Skin epidermis (tissue), 12 donors: ENCODE results near the gene SULT4A1.

Source experiments
- H3K27ac ChIP-seq, 21 experiments: fragments of 200-600 bp; sonication (generic) in 11 of 21; one replicate each; pipeline ENCODE4 v1.5.0; 2020; ENCODE audit warnings: mild to moderate bottlenecking in 3 of 21, inconsistent platforms in 2 of 21, moderate library complexity in 2 of 21
- H3K4me3 ChIP-seq, 7 experiments: fragments of 200-600 bp; sonication (generic) in 2 of 7; one replicate each; pipeline ENCODE4 v1.5.0; 2020; ENCODE audit warnings: inconsistent platforms in 2 of 7, mild to moderate bottlenecking in 2 of 7, moderate library complexity in 1 of 7

The SULT4A1 gene

GRCh38 chr22:43848366-43849171, 13.7 kb downstream of the SULT4A1 start:
- Histone ChIP-seq H3K4me3 (no peak overlapping the region), H3K27ac (no peak overlapping the region)

DNA sequence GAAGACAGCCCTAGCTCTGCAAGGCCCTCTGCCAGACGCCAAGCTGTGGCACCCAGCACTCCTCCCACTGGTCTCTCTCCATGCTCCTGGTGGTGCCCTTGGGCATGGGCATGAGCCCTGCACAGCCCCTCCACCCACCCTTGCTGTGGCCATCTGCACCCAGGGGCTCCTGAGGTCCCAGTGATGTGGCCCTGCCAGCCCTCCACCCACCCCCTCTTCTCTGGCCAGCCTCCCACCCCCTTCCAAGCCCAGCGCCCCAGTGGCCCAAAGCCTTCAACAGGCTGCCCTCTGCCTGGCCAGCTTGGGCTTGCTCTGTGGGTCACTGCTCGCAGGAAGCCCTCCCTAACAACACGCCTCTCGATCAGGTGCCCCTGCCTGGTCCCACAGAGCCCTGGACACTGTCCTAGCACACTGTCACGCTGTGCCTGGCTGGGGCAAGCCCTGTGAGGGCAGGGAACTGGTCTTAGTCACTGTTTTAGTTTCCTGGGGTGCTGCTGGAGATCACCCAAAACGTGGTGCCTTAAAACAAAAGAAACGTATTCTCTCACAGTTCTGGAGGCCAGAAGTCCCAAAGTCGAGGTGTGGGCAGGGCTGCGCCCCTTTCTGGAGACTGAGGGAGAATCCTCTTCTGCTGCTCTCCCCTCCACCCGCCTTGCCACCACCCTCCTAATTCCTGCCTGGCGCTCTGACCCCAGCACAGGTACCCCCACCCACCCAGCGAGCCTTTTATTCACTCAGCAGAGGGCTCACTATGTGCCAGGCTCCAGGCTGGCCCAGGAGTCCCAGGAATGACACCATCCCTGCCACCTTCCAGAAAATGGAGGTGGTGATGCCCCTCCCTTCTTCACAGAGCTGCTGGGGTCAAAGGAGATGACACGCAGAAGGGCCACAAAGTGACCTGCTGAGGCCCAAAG, 14.7 kb downstream of the SULT4A1 start:
- H3K27ac ChIP-seq: no peak overlapping the region
- H3K4me3 ChIP-seq: no peak overlapping the region

DNA sequence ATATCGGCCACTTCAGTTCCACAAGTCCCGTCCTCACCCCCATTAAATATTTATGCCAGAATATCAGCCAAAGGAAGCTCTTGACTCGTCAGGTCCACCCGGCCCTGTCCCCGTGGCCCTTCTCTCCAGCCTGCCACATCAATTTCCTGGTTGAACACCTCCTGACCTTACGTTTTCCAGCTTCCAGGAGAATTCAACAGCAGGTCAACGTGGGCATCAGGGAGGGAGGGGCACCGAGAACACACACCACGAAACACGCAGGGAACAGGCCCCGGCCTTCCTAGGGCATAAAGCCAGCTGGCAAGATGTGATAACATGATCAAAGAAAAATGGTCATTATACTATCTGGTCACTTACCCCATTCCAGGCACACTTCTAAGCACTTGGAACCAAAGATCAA, 15.3 kb downstream of the SULT4A1 start:
- Histone ChIP-seq H3K4me3 (no peak overlapping the region), H3K27ac (no peak overlapping the region)

- no peak overlapping the region for H3K4me3 ChIP-seq
- no peak overlapping the region for H3K27ac ChIP-seq
These were observed 16.3 kb downstream of the SULT4A1 start for GRCh38 chr22:43845981-43846380.

DNA sequence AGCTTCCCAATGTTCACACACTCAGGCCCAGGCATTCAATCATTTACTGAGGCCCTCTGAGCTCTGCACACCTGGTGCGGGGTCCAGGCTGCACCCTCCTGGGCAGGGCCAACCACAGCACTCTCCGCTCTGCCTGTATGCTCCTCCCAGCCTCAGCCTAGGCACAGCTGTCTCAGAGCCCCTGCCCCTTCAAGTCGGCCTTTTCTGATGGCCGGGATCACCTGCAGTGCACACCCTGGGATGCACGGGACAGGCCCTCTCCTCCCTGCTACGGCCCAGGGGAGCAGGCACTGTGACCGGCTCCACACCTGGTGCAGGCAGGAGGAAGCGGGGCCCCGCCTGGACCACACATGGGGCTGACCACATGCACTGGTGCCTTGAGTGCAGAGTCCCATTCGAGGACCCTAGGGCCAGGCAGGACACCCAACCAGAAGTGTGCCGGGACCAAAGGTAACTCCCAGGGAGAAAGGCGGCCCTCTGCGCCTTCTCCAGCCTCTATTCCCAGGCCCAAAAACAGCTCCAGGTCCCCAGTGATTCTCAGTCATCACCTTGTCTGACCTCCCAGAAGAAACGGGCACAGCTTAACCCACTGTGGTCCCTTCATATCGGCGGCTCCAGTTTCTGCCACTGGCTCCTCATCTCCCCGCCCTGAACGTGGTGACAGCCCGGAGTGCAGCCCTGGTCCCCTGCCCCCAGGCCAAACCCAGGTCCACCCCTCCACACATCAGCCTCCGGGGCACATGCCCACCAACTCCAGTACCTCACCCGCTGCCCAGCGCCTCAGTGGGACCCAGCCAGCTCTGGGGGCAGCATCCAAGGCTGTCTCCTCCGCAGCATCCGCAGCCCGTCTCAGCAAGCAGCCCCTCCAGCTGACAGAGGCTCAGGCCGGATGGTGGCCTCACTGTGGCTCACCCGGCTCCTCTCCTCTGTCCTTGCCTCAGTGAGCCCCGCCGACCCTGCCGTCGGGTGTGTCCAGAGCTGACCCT, 17.5 kb downstream of the SULT4A1 start:
- H3K27ac ChIP-seq: no peak overlapping the region
- no peak overlapping the region for H3K4me3 ChIP-seq

DNA sequence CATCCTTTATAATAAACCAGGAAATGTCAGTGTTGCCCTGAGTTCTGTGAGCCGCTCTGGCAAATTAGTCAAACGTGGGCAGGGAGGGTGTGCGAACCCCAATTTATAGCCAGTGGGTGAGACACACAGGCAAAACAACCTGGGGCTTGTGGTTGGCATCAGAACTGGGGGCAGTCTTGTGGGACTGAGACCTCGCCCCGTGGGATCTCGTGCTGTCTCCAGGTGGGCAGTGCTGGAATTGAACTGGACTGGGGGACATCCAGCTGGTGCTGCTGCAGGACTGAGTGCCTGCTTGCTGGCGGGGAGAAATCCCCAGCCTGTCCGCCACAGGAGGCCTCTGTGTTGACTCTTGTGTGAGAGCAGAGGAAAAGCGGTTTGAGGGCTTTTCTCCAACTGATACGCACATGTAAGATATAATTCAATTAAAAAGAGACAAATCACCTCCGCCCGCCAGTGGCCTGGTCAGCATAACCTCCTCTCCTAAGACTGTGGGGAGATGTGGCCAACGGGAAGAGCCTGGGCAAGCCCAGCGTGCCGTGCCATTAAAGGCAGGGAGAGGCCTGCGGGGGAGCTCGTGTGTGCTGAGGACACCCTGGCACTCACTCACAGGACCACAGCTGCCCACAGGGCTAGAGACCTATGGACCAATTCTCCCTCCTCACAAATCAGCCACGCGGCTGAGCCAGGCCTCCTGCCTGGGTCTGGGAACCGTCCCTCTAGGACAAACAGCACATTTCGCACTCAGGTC, 18.4 kb downstream of the SULT4A1 start:
- no peak overlapping the region for H3K4me3 ChIP-seq
- no peak overlapping the region for H3K27ac ChIP-seq

DNA sequence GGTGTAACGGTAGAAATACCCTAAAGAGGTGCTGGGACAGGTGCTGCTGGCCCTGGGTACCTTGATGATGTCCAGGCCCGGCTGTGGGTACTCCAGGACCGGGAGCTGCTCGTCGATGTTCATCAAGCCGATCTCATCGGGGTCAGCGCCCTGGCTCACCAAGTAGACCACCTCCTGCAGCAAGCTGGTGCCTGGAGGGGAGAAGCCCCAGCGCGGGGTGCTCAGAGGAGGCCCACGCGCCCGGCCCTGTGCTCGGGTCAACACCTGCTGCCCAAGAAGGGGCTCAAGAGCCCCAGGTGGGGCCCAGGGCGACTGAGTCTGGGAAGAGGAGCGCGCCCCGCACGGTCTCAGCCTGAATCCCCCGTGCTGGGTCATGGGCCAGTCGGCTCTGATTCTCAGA, 20.6 kb downstream of the SULT4A1 start:
- Histone ChIP-seq H3K4me3 (no peak overlapping the region), H3K27ac (no peak overlapping the region)

DNA sequence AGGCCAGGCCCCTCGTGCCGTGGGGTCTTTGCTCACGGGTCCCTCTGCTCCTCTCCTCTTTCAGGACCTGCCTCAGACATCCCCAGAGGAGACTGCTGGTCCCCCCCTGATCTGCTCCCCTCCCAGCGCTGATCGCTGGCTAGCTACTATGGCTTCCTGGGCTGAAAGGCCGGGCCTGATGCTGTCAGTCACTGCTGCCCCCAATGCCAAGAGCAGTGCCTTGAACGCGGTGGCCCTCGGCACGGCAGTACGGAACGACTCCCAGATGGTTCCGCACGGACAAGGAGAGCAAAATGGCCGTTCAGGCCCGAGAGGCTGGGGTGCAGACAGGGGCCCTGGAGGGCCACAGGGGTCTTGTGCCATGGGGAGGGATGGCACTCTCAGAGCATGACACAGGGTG, 21.5 kb downstream of the SULT4A1 start:
- no peak overlapping the region for H3K27ac ChIP-seq
- H3K4me3 ChIP-seq: no peak overlapping the region

- H3K4me3 ChIP-seq: no peak overlapping the region
These were observed 21.9 kb downstream of the SULT4A1 start for GRCh38 chr22:43840431-43840830.

DNA sequence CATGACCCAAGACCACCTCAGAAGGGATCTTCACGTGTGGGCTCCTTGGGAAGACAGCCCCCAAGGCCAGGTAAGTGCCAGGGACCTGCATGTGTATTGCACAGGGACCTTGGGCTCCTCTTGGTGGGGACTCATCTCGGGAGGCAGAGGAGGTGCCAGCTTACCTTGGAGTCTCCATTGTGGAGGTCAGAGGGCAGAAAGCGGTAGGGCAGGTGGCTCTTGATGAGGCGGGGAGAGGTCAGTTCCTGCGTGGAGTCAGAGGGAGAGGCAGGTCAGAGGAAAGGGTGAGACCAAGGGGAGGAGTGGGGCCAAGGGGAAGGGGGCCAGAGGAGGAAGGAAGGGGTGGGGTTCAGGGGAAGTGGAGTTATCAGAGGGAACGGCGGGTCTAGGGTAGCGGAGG, 22.5 kb downstream of the SULT4A1 start:
- Histone ChIP-seq H3K4me3 (no peak overlapping the region), H3K27ac (no peak overlapping the region)

More at GRCh38 chr22:43840431-43840830, 21.9 kb downstream of the SULT4A1 start:
- H3K27ac ChIP-seq: no peak overlapping the region

GRCh38 chr22:43838571-43839307, 23.6 kb downstream of the SULT4A1 start:
- H3K27ac ChIP-seq: no peak overlapping the region

DNA sequence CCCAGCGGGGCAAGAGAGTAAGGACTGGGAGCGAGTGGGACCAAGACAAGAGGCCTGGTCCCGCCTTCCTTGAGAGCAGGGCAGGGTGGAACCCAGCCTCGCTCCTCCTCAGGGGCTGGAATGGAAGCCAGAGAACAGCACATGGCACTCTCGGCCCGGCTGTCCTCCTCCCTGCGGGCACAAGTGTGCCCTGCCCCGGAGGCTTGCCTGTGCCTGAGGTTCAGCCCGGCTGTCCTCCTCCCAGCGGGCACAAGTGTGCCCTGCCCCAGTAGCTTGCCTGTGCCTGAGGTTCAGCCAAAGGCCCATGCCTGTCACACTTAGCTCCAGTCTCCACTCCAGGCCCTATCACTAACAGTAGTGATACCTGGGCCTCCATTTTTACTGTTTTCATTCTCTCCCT, 24.2 kb downstream of the SULT4A1 start:
- Histone ChIP-seq H3K4me3 (no peak overlapping the region), H3K27ac (no peak overlapping the region)

More at GRCh38 chr22:43838571-43839307, 23.6 kb downstream of the SULT4A1 start:
- no peak overlapping the region for H3K4me3 ChIP-seq

- H3K4me3 ChIP-seq: no peak overlapping the region
- no peak overlapping the region for H3K27ac ChIP-seq
These were observed 24.6 kb downstream of the SULT4A1 start for GRCh38 chr22:43837666-43838065.

DNA sequence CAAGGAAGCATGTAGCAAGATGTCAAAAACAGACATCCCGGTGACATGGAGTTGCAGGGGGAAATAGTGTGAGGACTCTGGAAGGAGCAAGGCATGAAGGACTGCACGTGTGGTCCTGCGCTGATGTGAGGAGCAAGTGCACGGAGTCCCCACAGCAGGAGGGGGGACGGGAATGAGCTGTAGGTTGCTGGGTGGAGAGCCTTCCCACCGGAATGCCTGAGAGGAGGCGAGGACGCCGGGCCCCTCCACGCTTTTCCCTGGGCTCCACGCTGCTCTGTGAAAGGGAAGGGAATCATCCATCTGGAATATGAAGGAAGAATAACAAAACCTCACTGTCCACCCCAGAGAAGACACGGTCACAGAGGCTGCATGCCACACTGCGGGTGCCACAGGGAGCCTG, 26.6 kb downstream of the SULT4A1 start:
- Histone ChIP-seq H3K27ac (no peak overlapping the region), H3K4me3 (no peak overlapping the region)

- Histone ChIP-seq H3K27ac (no peak overlapping the region), H3K4me3 (no peak overlapping the region)
These were observed 27.1 kb downstream of the SULT4A1 start for GRCh38 chr22:43835166-43835565.

DNA sequence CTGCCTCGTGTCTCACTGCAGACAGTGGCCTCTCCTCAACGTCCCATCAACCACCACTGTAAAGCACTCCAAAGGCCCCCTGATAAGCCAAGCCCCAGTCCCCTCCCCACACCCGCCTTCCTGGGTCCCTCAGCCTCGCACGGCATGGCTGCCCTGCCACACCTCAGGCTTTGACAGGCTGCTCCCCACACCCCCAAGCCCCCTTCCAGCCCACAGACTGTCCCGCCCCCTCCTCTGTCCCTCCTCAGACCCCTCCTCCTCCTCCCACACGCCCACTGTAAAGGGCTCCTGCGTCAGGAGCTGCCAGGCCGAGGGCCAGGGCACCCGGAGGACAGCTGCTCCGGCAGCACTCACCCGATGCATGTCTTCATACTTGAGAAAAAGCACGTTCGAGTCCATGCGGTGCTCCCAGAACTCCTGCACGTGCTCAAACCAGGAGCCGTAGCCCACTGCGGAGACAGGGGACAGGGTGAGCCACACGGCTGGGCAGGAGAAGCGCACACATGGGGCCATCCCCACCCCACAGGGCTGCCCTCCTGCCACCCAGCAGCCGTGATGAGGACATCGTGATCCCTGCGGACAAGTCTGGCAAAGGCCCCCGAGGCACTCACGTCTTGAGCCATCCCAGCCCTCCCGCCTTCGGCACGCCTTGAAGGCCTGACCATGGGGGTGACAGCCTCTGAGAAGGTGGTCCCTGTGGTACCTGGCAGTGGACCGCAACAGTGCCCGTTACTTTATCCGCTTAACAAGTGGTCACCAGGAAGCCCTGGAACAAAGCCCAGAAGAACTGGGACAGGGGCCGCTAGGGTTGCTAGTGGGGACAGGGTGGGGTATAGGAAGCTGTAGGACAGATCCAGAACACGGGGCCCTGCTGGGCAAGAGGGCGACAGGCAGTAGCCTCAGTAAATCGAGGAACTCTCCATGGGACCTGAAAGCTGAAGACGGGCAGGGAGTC, 28.8 kb downstream of the SULT4A1 start:
- Histone ChIP-seq H3K27ac (no peak overlapping the region), H3K4me3 (no peak overlapping the region)
